Measurements from ENCODE around the gene HDAC8.

The HDAC8 gene

GRCh38 chrX:72308566-72309296, 263.9 kb downstream of the HDAC8 start:
- peak in 41 of 42 donors; percentile 29 to 79 (median 59) for DNase-seq
- intact Hi-C loops (cut with DNase I): no loop called here

- DNase-seq: no peak
- intact Hi-C loops (cut with DNase I): no loop called here
Observed at GRCh38 chrX:72308209-72308565, 264.5 kb downstream of the HDAC8 start.

GRCh38 chrX:72307646-72308051, 265.0 kb downstream of the HDAC8 start:
- intact Hi-C loops (cut with DNase I): no loop called here

GRCh38 chrX:72306851-72307645, 265.6 kb downstream of the HDAC8 start:
- DNase-seq: peak; percentile 25 to 79 (median 51)
- intact Hi-C loops (cut with DNase I): no loop called here

More at GRCh38 chrX:72307646-72308051, 265.0 kb downstream of the HDAC8 start:
- peak in 1 of 42 donors; percentile 19 for DNase-seq

GRCh38 chrX:72306085-72306801, 266.4 kb downstream of the HDAC8 start:
- intact Hi-C loops (cut with DNase I): no loop called here
- peak in 1 of 42 donors; percentile 26 for DNase-seq

- intact Hi-C loops (cut with DNase I): no loop called here
- DNase-seq: peak in 5 of 42 donors; percentile 16 to 37 (median 28)
Observed at GRCh38 chrX:72305286-72306084, 267.2 kb downstream of the HDAC8 start, which contains the start of gene CITED1. Gene CITED1 (minus strand): TSS chrX:72305914. CDS start chrX:72302869, 3,045 bp downstream.

- peak in 4 of 42 donors; percentile 5 to 36 (median 32) for DNase-seq
- intact Hi-C loops (cut with DNase I): no loop called here
Observed at GRCh38 chrX:72304877-72305276, 267.8 kb downstream of the HDAC8 start.

GRCh38 chrX:72301781-72302180, 270.9 kb downstream of the HDAC8 start:
- intact Hi-C loops (cut with DNase I): no loop called here

GRCh38 chrX:72299891-72300630, 272.6 kb downstream of the HDAC8 start:
- intact Hi-C loops (cut with DNase I): loop anchor here (10.0 kb wide), 1 partner anchor 55 kb away; no protein-coding TSS in a partner anchor
- DNase-seq: peak in 1 of 42 donors; percentile 3

More at GRCh38 chrX:72301781-72302180, 270.9 kb downstream of the HDAC8 start:
- peak in 1 of 42 donors; percentile 4 for DNase-seq

- peak in 2 of 42 donors; percentile 6 to 11 for DNase-seq
- intact Hi-C loops (cut with DNase I): loop anchor here (10.0 kb wide), 1 partner anchor 57 kb away; no protein-coding TSS in a partner anchor
Observed at GRCh38 chrX:72297953-72298730, 274.5 kb downstream of the HDAC8 start.

- no peak for DNase-seq
- intact Hi-C loops (cut with DNase I): loop anchor here (10.0 kb wide), 1 partner anchor 58 kb away; no protein-coding TSS in a partner anchor
Observed at GRCh38 chrX:72296991-72297390, 275.7 kb downstream of the HDAC8 start.

GRCh38 chrX:72295745-72296144, 276.9 kb downstream of the HDAC8 start:
- DNase-seq: peak in 1 of 42 donors; percentile 1
- intact Hi-C loops (cut with DNase I): loop anchor here (10.0 kb wide), 1 partner anchor 59 kb away; no protein-coding TSS in a partner anchor

- intact Hi-C loops (cut with DNase I): loop anchor here (10.0 kb wide), 1 partner anchor 60 kb away; no protein-coding TSS in a partner anchor
- no peak for DNase-seq
Observed at GRCh38 chrX:72294497-72294896, 278.1 kb downstream of the HDAC8 start.

- DNase-seq: peak in 1 of 42 donors; percentile 7
- intact Hi-C loops (cut with DNase I): no loop called here
Observed at GRCh38 chrX:72282302-72282701, 290.3 kb downstream of the HDAC8 start.

GRCh38 chrX:72280321-72280845, 292.3 kb downstream of the HDAC8 start:
- intact Hi-C loops (cut with DNase I): no loop called here
- peak in 39 of 42 donors; percentile 8 to 84 (median 51) for DNase-seq
